AG10803 (cell line): ENCODE measurements around the gene HOXD12.
A peak's percentile ranks its signal among the peaks of the same experiment; 100 is the strongest.

ENCODE experiments used
- DNase-seq: peaks from one replicate; pipeline ENCODE4 v3.0.0; 2010; ENCODE audit warnings: low read depth
- H3K4me3 ChIP-seq: 2 replicates; pipeline ENCODE4 v1.5.1; 2011; ENCODE audit warnings: mild to moderate bottlenecking, low read length, control low read depth
- TF ChIP-seq, protein P1 (sequence below): conservative IDR thresholded peaks from 2 replicates; pipeline ENCODE4 v1.5.1; 2011; ENCODE audit warnings: mild to moderate bottlenecking, low read length, control low read depth, inconsistent platforms

The HOXD12 gene

DNA sequence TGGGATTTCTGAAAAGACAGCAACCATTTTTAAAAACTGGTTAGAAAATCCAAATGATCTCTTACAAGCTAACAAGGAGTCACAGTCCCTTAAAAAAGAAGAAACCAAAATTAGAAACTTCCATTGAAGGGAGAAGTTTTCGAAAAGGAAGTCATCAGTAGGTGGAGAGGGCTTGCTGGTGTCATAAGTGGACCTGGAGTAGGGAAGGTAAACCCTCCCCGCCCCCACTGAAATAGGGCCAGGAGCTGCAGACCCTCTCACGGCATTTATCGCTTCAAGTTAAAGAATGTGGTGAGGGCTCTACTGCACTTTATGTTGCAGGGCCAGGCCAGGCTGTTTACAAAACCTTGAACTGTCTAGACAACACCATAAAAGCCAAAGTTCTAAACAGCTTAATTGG is 10.4 kb downstream of the HOXD12 start:
- TF ChIP-seq, protein P1, sequence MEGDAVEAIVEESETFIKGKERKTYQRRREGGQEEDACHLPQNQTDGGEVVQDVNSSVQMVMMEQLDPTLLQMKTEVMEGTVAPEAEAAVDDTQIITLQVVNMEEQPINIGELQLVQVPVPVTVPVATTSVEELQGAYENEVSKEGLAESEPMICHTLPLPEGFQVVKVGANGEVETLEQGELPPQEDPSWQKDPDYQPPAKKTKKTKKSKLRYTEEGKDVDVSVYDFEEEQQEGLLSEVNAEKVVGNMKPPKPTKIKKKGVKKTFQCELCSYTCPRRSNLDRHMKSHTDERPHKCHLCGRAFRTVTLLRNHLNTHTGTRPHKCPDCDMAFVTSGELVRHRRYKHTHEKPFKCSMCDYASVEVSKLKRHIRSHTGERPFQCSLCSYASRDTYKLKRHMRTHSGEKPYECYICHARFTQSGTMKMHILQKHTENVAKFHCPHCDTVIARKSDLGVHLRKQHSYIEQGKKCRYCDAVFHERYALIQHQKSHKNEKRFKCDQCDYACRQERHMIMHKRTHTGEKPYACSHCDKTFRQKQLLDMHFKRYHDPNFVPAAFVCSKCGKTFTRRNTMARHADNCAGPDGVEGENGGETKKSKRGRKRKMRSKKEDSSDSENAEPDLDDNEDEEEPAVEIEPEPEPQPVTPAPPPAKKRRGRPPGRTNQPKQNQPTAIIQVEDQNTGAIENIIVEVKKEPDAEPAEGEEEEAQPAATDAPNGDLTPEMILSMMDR = no peak

DNA sequence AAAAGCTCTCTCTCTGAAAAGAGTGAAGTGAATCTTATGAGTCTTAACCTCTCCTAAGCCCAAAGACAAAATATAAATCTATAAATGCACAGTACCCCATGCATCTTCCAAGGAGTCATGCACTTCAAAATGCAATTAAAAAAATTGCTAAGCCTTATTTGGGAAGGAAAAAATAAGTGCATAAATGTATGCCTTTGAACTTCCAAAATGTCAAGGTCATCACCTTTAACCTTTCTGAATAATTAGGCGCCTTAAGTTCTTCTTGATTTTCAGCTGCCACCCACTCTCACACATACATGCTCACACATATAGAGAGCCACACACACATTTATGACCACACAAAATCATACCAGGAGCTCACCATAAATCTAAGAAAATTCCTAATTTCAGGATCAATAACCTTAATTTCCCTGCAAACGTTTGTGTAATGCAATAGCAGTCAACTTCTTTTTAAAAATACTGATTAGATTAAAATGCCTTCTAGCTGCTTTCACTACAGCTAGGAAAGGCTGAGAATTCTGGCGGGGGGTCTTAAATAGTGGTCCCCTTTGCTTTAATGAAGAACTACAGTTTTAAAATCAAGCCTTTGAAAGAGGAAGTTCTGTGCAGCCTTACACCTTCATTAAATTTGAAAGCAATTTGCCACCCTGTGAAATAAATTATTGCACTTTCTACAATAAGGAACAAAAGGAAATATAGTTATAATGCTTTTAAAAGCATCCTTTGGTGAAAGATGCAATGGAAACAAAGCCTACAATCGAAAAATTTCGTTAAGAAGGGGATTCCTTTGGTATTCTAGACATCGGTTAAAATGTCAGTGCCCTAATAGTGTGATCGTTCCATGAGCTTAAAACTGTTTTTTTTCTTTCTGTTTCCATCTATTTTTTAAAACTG is 11.1 kb downstream of the HOXD12 start:
- H3K4me3 ChIP-seq = no peak overlapping the region
- DNase-seq = no peak
- TF ChIP-seq, protein P1 = no peak

More for the DNA sequence above, 10.4 kb downstream of the HOXD12 start:
- H3K4me3 ChIP-seq = no peak overlapping the region
- no peak for DNase-seq

DNA sequence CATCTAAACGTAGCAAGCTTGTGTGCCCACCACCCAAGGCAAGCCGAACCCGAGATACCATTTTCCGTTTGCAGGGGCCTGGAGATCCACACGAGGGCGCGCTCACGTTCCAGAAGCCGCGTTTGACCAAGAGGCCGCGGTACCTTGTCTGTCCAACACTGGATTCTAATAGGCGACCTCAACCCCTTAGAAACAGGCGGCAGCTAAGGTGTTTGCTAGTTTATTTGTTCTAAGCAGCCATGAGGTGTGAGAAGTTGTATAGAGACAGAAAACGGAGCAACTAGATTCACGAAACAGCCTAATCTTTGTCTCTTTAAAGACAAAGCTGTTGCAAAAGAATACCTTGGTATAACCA is 11.7 kb downstream of the HOXD12 start:
- DNase-seq = peak; percentile 52
- no peak overlapping the region for H3K4me3 ChIP-seq
- TF ChIP-seq, protein P1 = peak; percentile 83

DNA sequence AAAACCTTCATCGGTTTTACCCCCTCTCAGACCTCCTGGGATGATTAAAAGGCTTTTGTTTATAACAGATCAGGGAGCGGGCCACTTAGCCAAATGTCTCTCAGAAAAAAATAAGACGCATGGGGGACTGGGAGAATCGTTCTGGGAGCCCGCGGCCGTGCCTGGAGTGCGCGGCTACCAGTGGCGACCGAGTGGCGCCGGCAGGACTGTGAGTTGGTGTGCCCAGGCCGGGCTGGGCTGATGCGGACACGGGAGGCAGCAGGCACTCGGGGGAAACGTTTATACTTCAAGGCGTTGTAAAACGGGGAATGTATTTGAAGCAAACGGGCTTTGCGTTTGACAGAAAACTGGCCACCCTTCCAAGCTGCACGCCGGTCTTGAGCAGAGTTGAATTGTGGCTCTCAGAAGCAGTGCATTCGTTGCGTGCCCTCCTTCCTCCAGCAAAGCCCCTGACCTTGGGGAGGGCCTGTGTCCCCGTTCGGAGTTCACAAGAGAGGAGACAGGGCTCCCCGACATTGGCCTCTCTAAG is 12.3 kb downstream of the HOXD12 start:
- TF ChIP-seq, protein P1 = no peak
- no peak overlapping the region for H3K4me3 ChIP-seq
- DNase-seq = no peak

DNA sequence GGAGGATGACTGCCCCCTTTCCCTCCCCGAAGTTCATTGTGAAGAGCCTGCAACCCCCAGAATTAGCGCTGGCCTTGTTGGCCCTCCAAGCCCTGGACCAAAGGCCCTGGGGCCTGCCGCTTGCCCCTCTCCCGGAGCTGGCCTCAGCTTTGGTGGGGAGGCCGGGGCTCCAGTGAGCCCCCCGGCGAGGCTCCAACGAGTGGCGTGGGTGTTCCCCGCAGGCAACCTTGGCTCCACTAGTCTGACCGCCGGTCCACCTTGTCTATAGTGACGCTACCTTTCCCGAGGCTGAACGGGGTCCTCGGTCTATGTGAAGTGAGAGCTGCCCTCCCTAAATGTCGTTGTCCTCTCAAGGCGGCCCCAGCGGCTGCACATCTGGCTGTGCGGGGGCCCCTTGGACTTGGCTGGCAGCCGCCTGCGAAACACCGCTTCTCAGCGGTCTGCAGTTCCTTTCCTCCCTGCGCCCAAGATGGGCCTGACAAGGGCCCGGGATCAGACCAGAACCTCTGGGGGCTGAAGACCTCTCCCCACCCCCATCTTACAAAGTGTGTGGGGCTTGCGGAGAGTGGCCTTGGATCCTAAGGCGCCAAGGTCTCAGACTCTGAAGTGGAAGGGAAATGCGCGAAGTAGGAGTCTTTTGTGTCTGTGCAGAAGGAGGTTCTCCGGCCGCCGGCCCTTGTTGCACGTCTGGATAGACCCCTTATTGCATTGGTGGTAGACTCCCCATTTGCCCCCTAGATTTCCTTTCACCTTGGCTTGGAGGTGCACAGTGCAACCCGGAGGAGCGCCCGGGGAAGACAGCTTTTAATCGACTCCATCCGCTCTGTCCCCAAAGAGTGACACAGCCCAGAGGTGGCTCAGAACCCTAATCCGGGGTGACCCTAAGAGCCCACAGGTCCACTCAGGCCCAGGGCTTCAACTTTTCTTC is 13.0 kb downstream of the HOXD12 start:
- H3K4me3 ChIP-seq = no peak overlapping the region
- DNase-seq = no peak
- TF ChIP-seq, protein P1 = no peak

DNA sequence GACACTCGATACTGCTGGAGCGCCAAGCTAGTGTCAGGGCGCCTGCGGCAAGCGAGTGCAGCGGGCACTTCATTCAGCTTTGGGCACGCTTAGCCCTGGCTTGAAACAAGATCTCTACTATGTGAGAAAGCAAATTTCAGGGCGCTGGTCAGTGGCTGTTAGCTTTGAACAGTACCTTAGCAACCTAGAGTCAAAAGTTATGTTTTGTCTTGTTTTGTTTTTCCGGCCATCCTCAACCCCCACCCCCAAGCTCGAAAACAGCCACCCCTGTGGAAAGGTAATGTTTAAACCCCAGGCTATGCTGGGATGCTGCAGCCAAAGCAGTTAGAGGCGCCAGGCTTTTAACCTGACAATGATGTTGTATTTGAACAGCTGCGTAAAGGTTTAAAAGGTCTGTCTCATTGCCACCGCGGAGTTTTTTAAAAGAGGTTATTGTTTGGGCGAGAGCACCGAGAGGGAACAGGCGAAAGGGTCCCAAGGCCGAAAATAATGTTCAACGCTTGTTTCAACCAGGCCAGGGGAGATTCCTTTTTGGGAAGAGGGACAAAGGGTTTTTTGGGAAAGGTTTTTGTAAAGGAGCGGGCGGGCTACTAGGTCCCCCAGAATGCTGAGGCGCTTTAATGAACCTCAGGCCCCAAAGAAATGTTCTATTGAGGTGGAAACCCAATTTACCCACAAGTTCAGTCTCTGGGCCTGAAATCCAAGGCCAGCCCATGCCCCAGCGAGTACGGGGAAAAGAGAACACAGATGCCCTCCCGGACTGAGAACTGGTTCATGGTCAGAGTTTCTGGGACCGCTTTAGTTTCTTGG is 14.7 kb downstream of the HOXD12 start:
- H3K4me3 ChIP-seq = no peak overlapping the region
- no peak for DNase-seq
- TF ChIP-seq, protein P1 = no peak
